Stimulated activated CD8-positive, alpha-beta memory T cell treated with anti-CD3 and anti-CD28 coated beads, Interleukin-7, amount 100 ng/mL, for 1 hour (primary cell): ENCODE measurements around the gene ROCK1.

Experiments used
- DNase-seq, 2 donors: peaks; one replicate each; pipeline ENCODE4 v3.0.0-alpha.2; 2020; ENCODE audit warnings: low read depth in 2 of 2

The ROCK1 gene

GRCh38 chr18:21105936-21106335, 5.7 kb downstream of the ROCK1 start:
- no peak for DNase-seq

GRCh38 chr18:21101172-21101571, 10.4 kb downstream of the ROCK1 start:
- no peak for DNase-seq

GRCh38 chr18:21100678-21101077, 10.9 kb downstream of the ROCK1 start:
- DNase-seq, result no peak

- no peak for DNase-seq
These were observed 11.5 kb downstream of the ROCK1 start for GRCh38 chr18:21100146-21100545.

GRCh38 chr18:21099442-21099841, 12.2 kb downstream of the ROCK1 start:
- DNase-seq, result no peak

- no peak for DNase-seq
These were observed 14.9 kb downstream of the ROCK1 start for GRCh38 chr18:21096760-21097159.

- DNase-seq, result no peak
These were observed 18.5 kb downstream of the ROCK1 start for GRCh38 chr18:21093133-21093532.

GRCh38 chr18:21090680-21091079, 20.9 kb downstream of the ROCK1 start:
- no peak for DNase-seq

GRCh38 chr18:21085579-21086166, 25.9 kb downstream of the ROCK1 start:
- DNase-seq, result no peak

- no peak for DNase-seq
These were observed 27.0 kb downstream of the ROCK1 start for GRCh38 chr18:21084511-21085078.

- no peak for DNase-seq
These were observed 28.6 kb downstream of the ROCK1 start for GRCh38 chr18:21083017-21083416.

GRCh38 chr18:21081426-21081825, 30.2 kb downstream of the ROCK1 start:
- DNase-seq, result no peak

GRCh38 chr18:21080576-21080975, 31.0 kb downstream of the ROCK1 start:
- DNase-seq, result no peak

GRCh38 chr18:21074336-21075323, 37.0 kb downstream of the ROCK1 start:
- DNase-seq, result no peak

GRCh38 chr18:21073180-21073579, 38.4 kb downstream of the ROCK1 start:
- no peak for DNase-seq

GRCh38 chr18:21071071-21071470, 40.5 kb downstream of the ROCK1 start:
- no peak for DNase-seq

GRCh38 chr18:21069468-21069867, 42.1 kb downstream of the ROCK1 start:
- DNase-seq, result no peak

- DNase-seq, result no peak
These were observed 47.3 kb downstream of the ROCK1 start for GRCh38 chr18:21064347-21064746.

GRCh38 chr18:21063011-21063410, 48.6 kb downstream of the ROCK1 start:
- DNase-seq, result no peak

- DNase-seq, result no peak
These were observed 54.5 kb downstream of the ROCK1 start for GRCh38 chr18:21057112-21057511.

- no peak for DNase-seq
These were observed 55.1 kb downstream of the ROCK1 start for GRCh38 chr18:21056545-21056944.

- no peak for DNase-seq
These were observed 57.3 kb downstream of the ROCK1 start for GRCh38 chr18:21054252-21054821.
